H1 (cell line): Measurements from ENCODE around the gene CUX1.

Source experiments
- EGR1 ChIP-seq: IDR thresholded peaks from 2 replicates; pipeline ENCODE4 v1.6.1; 2011; ENCODE audit warnings: low read depth, low read length, borderline replicate concordance
- EP300 ChIP-seq, 2 experiments: IDR thresholded peaks; 1 replicate in 1 of 2; 2 replicates in 1 of 2; pipeline ENCODE4 v1.6.1; 2011 to 2012; ENCODE audit warnings: low read depth in 2 of 2, low read length in 2 of 2, mild to moderate bottlenecking in 2 of 2, borderline replicate concordance in 1 of 2, inconsistent platforms in 1 of 2, moderate library complexity in 1 of 2
- GABPA ChIP-seq: IDR thresholded peaks from 2 replicates; pipeline ENCODE4 v1.6.1; 2011; ENCODE audit warnings: mild to moderate bottlenecking, low read length, moderate library complexity, borderline replicate concordance; ENCODE audit not compliant: insufficient read depth
- NRF1 ChIP-seq: IDR thresholded peaks from 2 replicates; pipeline ENCODE4 v1.6.1; 2011; ENCODE audit warnings: mild to moderate bottlenecking, low read depth, low read length, improper control_type of control experiment
- POLR2AphosphoS5 ChIP-seq: IDR thresholded peaks from 2 replicates; pipeline ENCODE4 v1.6.1; 2011; ENCODE audit warnings: low read depth, low read length
- SP1 ChIP-seq: IDR thresholded peaks from 2 replicates; pipeline ENCODE4 v1.6.1; 2011; ENCODE audit warnings: low read depth, low read length
- TAF1 ChIP-seq: IDR thresholded peaks from 2 replicates; pipeline ENCODE4 v1.6.1; 2011; ENCODE audit warnings: mild to moderate bottlenecking, low read depth, low read length
- USF2 ChIP-seq: IDR thresholded peaks from 2 replicates; pipeline ENCODE4 v1.6.1; 2011; ENCODE audit warnings: low read length, improper control_type of control experiment
- YY1 ChIP-seq: IDR thresholded peaks from 2 replicates; pipeline ENCODE4 v1.6.1; 2011; ENCODE audit warnings: low read depth, mild to moderate bottlenecking, low read length
- TF ChIP-seq, protein P1 (sequence below), 3 experiments: IDR thresholded peaks; 1 replicate in 2 of 3; 2 replicates in 1 of 3; pipeline versions ENCODE4 v1.5.1 to v1.6.1; 2011; ENCODE audit warnings: low read length in 3 of 3, mild to moderate bottlenecking in 3 of 3, inconsistent platforms in 2 of 3, low read depth in 1 of 3, moderate library complexity in 1 of 3; ENCODE audit not compliant: insufficient read depth in 1 of 3; ENCODE audit errors: control extremely low read depth in 1 of 3
- TF ChIP-seq, protein P2 (sequence below): IDR thresholded peaks from 2 replicates; pipeline ENCODE4 v1.6.1; 2011; ENCODE audit warnings: low read depth, mild to moderate bottlenecking, low read length; ENCODE audit not compliant: insufficient read depth

GRCh38 chr7:102264367-102264891 lies 447.0 kb downstream of the CUX1 start:
- no peak for TF ChIP-seq EGR1
- TF ChIP-seq TAF1 = no peak
- TF ChIP-seq YY1 = 0 out of 2 replicates have a peak, but pooled peaks have one; percentile 28
- no peak for TF ChIP-seq NRF1
- TF ChIP-seq GABPA = no peak
- TF ChIP-seq USF2 = no peak
- no peak for TF ChIP-seq SP1
- TF ChIP-seq POLR2AphosphoS5 = no peak
- TF ChIP-seq, protein P1, sequence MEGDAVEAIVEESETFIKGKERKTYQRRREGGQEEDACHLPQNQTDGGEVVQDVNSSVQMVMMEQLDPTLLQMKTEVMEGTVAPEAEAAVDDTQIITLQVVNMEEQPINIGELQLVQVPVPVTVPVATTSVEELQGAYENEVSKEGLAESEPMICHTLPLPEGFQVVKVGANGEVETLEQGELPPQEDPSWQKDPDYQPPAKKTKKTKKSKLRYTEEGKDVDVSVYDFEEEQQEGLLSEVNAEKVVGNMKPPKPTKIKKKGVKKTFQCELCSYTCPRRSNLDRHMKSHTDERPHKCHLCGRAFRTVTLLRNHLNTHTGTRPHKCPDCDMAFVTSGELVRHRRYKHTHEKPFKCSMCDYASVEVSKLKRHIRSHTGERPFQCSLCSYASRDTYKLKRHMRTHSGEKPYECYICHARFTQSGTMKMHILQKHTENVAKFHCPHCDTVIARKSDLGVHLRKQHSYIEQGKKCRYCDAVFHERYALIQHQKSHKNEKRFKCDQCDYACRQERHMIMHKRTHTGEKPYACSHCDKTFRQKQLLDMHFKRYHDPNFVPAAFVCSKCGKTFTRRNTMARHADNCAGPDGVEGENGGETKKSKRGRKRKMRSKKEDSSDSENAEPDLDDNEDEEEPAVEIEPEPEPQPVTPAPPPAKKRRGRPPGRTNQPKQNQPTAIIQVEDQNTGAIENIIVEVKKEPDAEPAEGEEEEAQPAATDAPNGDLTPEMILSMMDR (IDR thresholded peaks at IDR 0.05; ENCODE audit: control extremely low read depth in 1 of 3, insufficient read depth in 1 of 3, low read depth in 1 of 3, low read length in 3 of 3) = no peak
- TF ChIP-seq EP300 (IDR thresholded peaks at IDR 0.05; ENCODE audit: borderline replicate concordance in 1 of 2, low read depth in 2 of 2, low read length in 2 of 2) = no peak
- TF ChIP-seq, protein P2, sequence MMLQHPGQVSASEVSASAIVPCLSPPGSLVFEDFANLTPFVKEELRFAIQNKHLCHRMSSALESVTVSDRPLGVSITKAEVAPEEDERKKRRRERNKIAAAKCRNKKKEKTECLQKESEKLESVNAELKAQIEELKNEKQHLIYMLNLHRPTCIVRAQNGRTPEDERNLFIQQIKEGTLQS = no peak
